Stimulated activated CD4-positive, alpha-beta T cell treated with anti-CD3 and anti-CD28 coated beads, Interleukin-1b, Interleukin-23, amount 100 ng/mL, for 24 hours (primary cell): ENCODE data around the gene PELO.

ENCODE experiments used
- DNase-seq, 4 experiments: peaks; one replicate each; pipeline ENCODE4 v3.0.0-alpha.2; 2020; ENCODE audit warnings: low read depth in 4 of 4, low spot score in 1 of 4

The PELO gene

DNA sequence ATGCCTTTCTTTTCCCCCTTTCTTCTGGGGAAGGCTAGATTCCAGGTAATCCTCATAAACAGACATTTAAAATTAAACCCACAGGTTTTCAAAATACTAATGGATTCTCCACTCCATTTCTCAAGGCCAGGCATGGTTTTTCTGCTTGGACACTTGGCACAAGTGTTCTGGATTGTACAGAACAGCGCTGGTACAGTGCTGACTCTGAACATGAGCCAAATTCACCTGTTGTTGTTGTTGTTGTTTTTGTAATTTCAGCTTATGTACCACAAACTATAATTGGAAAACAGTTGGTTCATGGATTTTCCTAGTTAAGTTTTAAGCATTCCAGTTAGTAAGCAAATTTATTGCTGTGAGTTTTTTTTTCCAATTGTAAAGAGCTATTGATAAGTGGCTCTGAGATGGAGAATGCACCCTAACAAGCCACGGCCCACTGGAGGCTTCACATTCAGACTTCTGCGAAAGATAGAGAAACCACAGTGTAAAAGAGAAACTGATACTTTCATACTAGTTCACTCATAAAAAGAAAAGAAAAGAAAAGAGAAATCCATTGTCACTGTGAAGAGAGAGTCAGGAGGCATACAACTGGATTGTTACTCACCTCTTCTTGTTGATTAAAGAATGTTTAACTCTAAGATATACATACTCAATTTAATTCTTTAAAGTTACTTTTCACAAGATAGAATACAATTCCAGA, 16.2 kb upstream of the PELO start:
- peak in 1 of 4 experiments; percentile 36 for DNase-seq

GRCh38 chr5:52772668-52773067, 15.0 kb upstream of the PELO start:
- no peak for DNase-seq

GRCh38 chr5:52773342-52773741, 14.4 kb upstream of the PELO start:
- DNase-seq, result no peak

- DNase-seq, result no peak
Observed at GRCh38 chr5:52774005-52774410, 13.7 kb upstream of the PELO start.

DNA sequence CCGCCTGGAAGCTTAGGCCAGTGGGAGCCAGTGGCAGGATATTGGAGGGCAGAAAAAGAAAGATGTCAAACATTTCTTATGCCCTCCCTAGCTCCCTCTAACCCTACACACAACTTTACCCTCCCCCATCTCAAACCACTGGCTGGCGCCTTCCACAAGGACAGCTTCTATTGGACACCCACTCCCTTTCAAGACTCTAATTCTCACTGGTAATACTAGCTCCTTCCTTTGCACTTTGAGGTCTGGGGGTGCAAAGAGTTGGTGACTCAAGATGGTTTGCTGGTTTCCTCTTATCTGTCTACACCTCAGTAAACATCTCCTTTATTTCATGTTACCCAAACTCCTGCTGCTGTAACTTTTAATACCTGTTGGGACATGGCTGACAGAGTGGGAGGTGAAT, 11.6 kb upstream of the PELO start:
- DNase-seq, result no peak

DNA sequence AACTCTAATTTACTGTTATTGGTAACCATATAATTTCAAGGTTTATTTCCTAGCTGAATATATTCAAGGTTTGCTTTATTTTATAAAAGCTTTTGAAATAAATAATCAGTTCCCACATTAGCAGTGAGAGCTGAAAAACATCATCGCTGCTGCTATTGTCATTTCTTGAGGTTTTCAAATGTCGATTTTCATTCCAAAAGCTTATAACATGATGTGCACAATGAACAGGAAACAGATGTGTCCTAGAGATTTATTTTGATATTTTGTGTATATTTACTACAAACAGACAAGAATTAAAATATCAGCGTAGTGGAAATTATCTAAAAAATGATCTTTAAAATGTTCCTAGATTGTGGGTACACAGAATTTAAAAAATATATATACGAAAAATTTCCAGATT, 10.5 kb upstream of the PELO start:
- DNase-seq, result no peak

DNA sequence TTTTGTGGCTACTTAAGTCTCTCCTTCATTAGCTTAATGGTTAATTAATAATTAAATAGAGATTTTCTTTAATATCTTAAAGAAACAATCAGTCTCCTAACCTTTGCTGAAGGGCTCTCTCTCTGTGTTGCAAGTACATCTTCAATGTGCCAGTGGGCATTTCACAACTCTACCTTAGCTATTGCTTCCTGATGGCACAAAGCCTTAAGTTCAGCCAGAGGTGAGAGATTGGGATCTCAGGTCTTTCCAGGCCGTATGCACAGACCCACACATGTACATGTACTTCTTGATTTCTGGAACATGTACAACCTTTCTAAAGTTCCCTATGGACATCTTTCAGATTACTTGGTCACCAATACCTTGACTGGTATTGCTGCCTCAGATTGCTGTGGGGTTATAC, 8.9 kb upstream of the PELO start:
- DNase-seq, result no peak

DNA sequence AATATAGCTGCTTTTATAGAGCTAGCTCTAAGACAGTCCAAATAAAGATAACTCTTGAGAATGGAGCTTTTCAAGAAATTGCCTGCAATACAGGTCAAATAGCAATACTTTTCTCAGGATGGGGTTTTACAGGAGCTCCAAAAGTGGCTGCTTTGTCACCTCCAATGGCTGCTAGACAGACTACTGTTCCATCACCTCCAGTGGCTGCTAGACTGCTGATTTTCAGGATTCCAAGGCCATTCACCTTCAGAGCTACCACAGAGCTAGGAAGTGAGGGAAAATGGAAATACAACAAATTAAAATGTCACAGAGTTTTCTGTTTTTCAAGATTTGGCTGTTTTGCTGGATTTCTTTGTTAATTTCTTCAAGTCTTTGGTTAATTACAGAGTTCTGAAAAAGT, 8.5 kb upstream of the PELO start:
- DNase-seq, result no peak

DNA sequence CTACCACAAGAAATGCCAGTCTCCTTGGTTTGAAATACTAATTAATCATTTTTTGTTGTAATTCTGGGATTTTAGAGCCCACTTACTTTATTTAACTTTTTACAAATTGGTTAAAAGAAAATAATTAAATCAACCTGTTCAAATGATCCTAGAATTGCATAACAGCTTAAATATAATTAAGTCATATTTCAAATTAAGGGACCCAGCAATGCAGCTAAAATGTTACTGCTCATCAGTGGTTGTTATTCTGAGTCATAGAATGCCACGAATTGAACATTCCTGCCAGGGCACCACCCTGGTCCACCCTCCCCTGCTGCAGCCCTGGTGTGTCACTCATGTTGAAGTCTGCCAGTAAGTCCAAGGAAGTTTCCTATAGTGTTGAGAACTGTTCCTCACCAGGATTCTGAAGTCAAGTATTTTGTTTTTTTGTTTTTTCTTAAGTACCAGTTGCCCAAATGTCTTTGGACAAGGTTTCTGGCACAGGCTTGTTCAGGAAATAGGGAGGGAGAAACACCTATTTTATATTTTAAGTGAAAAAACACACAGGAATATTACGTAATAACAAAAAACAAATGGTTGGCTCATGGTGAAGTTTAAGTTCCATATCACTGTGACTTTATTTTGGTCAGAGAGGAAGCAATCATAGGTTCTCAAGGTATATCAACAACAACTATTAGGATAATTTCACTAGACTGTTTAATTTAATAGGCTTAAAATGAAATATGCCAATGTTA, 4.3 kb upstream of the PELO start:
- DNase-seq, result no peak

GRCh38 chr5:52784737-52785136, 3.0 kb upstream of the PELO start:
- DNase-seq, result no peak

GRCh38 chr5:52786391-52786790, 1.3 kb upstream of the PELO start:
- DNase-seq, result no peak

GRCh38 chr5:52786949-52787599, 642 bp upstream of the PELO start:
- DNase-seq, result no peak

DNA sequence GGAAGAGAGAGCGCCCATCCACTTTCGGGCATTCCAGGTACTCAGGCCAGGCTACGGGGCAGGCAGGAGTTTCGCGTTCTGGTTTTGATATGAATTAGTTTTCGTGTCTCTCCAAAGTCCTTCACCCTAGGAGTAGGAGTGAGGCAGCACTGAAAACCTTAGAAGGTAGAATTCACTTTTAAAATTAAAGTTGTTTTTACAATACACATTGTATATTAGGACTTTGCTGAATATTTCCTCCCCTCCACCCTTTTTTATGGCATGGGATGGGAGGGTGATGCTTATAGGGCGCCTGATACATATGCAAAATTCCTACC, 747 bp downstream of the PELO start:
- DNase-seq, result no peak

GRCh38 chr5:52789378-52789777, 1.7 kb downstream of the PELO start:
- DNase-seq, result no peak

DNA sequence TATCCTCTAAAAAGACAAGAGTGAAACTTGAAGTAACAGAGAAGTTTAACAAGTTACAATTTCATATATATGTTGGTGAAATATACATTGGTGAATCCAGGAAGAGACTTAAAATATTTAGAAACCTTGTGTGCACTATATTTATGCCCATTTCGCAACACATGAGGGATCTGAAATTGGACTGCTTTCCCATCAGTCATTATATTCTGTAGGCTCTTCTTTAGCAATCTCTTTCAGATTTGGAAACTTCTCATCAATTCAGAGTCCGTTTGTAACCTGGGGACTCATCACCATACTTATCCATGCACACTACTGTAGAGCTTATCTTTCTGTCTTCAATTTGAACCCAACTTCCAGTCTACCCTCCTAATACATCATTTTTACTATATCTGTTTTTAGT, 2.1 kb downstream of the PELO start:
- no peak for DNase-seq

GRCh38 chr5:52791366-52791765, 3.6 kb downstream of the PELO start:
- DNase-seq, result no peak

DNA sequence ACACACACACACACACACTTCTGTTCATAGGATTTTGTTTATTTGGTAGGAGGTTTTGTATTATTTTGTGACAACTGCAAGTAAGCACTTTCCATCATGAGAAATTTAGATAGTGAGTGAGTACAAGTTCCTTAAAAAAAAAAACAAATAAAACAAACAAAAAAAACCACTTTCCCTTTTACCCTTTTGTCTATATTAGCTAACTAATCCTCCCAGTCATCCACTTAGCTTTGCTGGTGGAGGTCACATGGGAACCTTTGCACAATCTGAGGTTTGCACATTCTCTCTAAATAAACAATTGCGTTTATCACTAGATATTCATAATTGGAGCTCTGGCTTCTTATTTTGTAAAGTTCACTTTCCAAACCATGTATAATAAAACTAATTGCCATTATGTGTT, 6.8 kb downstream of the PELO start:
- DNase-seq, result no peak

- DNase-seq, result no peak
Observed at GRCh38 chr5:52796031-52796430, 8.3 kb downstream of the PELO start.

GRCh38 chr5:52796516-52797103, 8.9 kb downstream of the PELO start:
- no peak for DNase-seq

GRCh38 chr5:52798938-52799337, 11.2 kb downstream of the PELO start:
- DNase-seq, result no peak

- peak in 1 of 4 experiments; percentile 10 for DNase-seq
Observed at GRCh38 chr5:52799358-52799982, 11.8 kb downstream of the PELO start.

DNA sequence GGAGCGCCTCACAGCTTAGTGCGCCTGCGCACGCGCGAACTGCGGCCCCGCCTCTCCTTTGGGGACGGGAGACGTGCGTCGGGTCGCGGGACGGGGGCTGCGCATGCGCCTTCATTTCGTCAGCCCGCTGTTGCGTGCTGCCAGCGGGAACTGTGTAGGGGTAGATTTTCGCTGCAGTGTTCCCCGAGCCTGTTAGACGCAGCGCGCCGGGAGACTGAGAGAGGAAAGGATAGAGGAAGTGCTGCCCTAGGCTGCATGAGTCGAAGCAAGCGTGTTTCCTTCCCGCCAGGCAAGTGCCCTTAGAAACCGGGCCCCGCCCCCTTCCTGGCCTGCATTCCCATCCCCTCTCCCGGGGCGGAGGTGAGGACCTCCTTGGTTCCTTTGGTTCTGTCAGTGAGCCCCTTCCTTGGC, 12.3 kb downstream of the PELO start:
- peak; percentile 89 to 93 (median 91) for DNase-seq
